Suprapubic skin (tissue), 3 donors: Measurements from ENCODE around the gene OR10G2.

Source experiments
- POLR2AphosphoS5 ChIP-seq, 3 donors: sonication (generic); formaldehyde crosslinking; IDR thresholded peaks; one replicate each; pipeline ENCODE4 v1.6.1; 2017; ENCODE audit warnings: antibody characterized with exemption in 3 of 3
- TF ChIP-seq, protein P1 (sequence below), 2 donors: fragments of 200-600 bp in 1 of 2; fragments of 450-650 bp in 1 of 2; sonication (generic) in 1 of 2; IDR thresholded peaks; one replicate each; pipeline ENCODE4 v1.5.1; 2016 to 2019; ENCODE audit warnings: antibody characterized with exemption in 2 of 2, mild to moderate bottlenecking in 1 of 2, moderate library complexity in 1 of 2

GRCh38 chr14:21673718-21674117 is 39.0 kb upstream of the OR10G2 start, which contains the start of gene OR4E1:
- TF ChIP-seq POLR2AphosphoS5 (IDR thresholded peaks at IDR 0.05), result no peak
- TF ChIP-seq, protein P1, sequence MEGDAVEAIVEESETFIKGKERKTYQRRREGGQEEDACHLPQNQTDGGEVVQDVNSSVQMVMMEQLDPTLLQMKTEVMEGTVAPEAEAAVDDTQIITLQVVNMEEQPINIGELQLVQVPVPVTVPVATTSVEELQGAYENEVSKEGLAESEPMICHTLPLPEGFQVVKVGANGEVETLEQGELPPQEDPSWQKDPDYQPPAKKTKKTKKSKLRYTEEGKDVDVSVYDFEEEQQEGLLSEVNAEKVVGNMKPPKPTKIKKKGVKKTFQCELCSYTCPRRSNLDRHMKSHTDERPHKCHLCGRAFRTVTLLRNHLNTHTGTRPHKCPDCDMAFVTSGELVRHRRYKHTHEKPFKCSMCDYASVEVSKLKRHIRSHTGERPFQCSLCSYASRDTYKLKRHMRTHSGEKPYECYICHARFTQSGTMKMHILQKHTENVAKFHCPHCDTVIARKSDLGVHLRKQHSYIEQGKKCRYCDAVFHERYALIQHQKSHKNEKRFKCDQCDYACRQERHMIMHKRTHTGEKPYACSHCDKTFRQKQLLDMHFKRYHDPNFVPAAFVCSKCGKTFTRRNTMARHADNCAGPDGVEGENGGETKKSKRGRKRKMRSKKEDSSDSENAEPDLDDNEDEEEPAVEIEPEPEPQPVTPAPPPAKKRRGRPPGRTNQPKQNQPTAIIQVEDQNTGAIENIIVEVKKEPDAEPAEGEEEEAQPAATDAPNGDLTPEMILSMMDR (IDR thresholded peaks at IDR 0.05), result no peak
